Activated CD8-positive, alpha-beta memory T cell treated with anti-CD3 and anti-CD28 coated beads, Interleukin-2, amount 50 U/mL, for 48 hours (primary cell): Measurements from ENCODE around the gene KRTAP6-2.

Source experiments
- DNase-seq: peaks from one replicate; pipeline ENCODE4 v3.0.0-alpha.2; 2020

Gene KRTAP6-2

GRCh38 chr21:30563630-30564029 is 35.1 kb downstream of the KRTAP6-2 start:
- DNase-seq, result no peak

GRCh38 chr21:30563072-30563471 is 35.6 kb downstream of the KRTAP6-2 start:
- DNase-seq, result no peak

DNA sequence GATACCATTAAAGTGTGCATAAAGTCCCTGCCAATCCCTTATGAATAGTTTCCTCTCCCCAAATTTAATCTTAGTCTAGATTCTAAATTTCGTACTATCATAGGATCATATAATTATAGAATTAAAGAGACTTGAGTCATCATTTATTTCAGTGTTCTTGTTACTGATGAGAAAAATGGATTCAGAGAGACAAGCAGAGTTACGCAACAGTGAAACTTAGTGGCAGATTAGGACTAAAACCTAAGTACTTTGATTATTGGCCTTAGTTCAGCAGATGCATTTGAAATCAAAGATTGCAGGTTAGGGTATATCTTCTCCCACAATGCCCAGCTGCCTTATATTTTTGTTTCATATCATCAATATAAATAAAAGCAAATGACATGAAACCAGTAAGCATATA is 36.7 kb downstream of the KRTAP6-2 start:
- no peak for DNase-seq

DNA sequence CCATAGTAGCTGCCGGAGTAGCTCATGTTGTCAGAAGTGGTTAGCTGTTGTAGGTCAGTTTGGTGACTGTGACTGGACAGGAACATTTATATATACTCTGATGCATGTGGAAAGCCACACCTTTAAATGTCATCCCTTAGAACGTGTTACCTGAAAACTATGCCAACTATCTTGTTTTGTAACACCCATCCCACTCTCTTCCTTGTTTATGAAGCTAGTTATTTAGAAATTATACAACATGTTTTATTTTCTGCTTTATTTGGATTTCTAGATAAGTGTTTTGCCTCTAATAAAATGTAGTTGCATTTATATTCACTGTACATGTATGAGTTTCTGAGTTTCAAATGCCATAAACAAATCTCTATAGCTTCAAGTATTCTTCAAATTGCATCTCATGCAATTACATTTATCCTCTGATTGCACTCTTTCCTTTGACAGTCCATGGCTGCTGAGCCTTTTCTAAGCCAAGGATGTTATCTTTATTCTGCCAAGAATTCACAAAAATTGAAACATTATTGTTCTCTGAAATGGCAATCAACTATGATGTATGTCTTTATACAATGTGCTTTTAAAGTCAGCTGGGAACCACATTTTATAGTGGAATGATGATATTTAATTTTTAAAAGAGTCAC is 37.3 kb downstream of the KRTAP6-2 start, which contains the start of gene KRTAP19-7:
Gene KRTAP19-7 (minus strand): TSS at position 51 of the 632 bp plus-strand sequence. CDS start 25 bp downstream, at position 26.
- DNase-seq, result no peak

DNA sequence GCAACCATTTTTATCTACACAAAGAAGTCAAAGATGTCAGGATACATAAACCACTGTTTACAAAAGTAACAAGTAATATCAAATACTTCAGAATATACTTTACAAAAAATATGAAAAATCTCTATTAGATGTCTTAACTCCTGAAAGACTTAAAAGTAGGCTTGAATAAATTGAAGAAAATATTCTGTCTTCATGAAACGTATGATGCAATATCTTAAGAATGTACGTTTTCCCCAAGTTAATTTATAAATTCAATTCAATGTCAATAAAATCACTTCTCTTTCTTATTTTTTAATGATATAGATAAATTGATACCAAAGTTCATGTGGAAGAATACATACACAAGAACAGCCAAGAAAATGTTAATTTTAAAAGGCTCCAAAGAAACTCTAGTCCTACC is 43.6 kb downstream of the KRTAP6-2 start:
- DNase-seq, result no peak

DNA sequence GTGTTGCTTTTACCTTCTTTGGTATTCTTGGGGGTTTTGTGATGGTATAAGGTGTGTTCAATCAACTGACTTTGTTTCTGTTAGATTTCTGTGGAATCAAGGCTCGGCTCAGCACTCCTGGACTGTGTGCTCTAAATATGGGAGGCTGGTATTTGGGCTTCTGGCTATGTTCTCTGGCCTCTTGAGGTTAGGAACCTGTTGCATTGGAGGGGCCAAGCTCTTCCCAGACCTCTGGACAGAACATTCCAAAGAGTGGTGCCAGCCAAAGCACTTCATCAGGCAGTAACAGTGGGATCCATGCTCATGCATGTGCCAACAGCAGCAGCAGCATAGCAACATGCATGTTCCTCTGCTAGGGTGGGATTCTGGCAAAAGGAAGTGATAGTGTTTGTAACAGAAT is 45.9 kb downstream of the KRTAP6-2 start:
- DNase-seq, result no peak
